GM12878 (cell line): ENCODE results near the gene COL9A3.

Experiments
- ESRRA ChIP-seq: IDR thresholded peaks from 2 replicates; pipeline ENCODE4 v1.6.1; 2012; ENCODE audit warnings: mild to moderate bottlenecking, low read length, improper control_type of control experiment
- FOXM1 ChIP-seq: IDR thresholded peaks from 2 replicates; pipeline ENCODE4 v1.6.1; 2012; ENCODE audit warnings: low read depth, mild to moderate bottlenecking, inconsistent platforms, low read length, moderate library complexity
- SMC3 ChIP-seq: IDR thresholded peaks from 2 replicates; pipeline ENCODE4 v1.6.1; 2011; ENCODE audit warnings: low read length, improper control_type of control experiment, borderline replicate concordance
- SREBF2 ChIP-seq: IDR thresholded peaks from 2 replicates; pipeline ENCODE4 v1.6.1; 2012; ENCODE audit warnings: mild to moderate bottlenecking, low read length
- TBL1XR1 ChIP-seq: IDR thresholded peaks from 2 replicates; pipeline ENCODE4 v1.6.1; 2012; ENCODE audit warnings: low read depth, low read length, improper control_type of control experiment
- TF ChIP-seq, protein P1 (sequence below), 3 experiments: IDR thresholded peaks in 2 of 3; conservative IDR thresholded peaks in 1 of 3; 2 replicates each; pipeline ENCODE4 v1.5.1; 2011; ENCODE audit warnings: low read depth in 3 of 3, low read length in 3 of 3, mild to moderate bottlenecking in 3 of 3, control low read depth in 2 of 3, moderate library complexity in 2 of 3, inconsistent platforms in 1 of 3, mixed read lengths in 1 of 3; ENCODE audit not compliant: control insufficient read depth in 2 of 3, insufficient read depth in 1 of 3; ENCODE audit errors: extremely low read depth in 1 of 3
- TF ChIP-seq, protein P2 (sequence below): fragments of 450-650 bp; formaldehyde crosslinking; IDR thresholded peaks from 2 replicates; pipeline ENCODE4 v1.4.0; 2020; ENCODE audit warnings: mild to moderate bottlenecking, moderate library complexity
- TF ChIP-seq, protein P3 (sequence below): IDR thresholded peaks from 2 replicates; pipeline ENCODE4 v1.6.1; 2012; ENCODE audit warnings: low read depth, low read length, improper control_type of control experiment
- TF ChIP-seq, protein P4 (sequence below): IDR thresholded peaks from 2 replicates; pipeline ENCODE4 v1.6.1; 2012; ENCODE audit warnings: improper control_type of control experiment, low read depth, low read length; ENCODE audit not compliant: insufficient replicate concordance
- TF ChIP-seq, protein P5 (sequence below): IDR thresholded peaks from 2 replicates; pipeline ENCODE4 v1.6.1; 2012; ENCODE audit warnings: low read depth, low read length, improper control_type of control experiment
- TF ChIP-seq, protein P6 (sequence below): fragments of 450-650 bp; IDR thresholded peaks from 2 replicates; pipeline ENCODE4 v1.6.1; 2016; ENCODE audit warnings: mild to moderate bottlenecking

DNA sequence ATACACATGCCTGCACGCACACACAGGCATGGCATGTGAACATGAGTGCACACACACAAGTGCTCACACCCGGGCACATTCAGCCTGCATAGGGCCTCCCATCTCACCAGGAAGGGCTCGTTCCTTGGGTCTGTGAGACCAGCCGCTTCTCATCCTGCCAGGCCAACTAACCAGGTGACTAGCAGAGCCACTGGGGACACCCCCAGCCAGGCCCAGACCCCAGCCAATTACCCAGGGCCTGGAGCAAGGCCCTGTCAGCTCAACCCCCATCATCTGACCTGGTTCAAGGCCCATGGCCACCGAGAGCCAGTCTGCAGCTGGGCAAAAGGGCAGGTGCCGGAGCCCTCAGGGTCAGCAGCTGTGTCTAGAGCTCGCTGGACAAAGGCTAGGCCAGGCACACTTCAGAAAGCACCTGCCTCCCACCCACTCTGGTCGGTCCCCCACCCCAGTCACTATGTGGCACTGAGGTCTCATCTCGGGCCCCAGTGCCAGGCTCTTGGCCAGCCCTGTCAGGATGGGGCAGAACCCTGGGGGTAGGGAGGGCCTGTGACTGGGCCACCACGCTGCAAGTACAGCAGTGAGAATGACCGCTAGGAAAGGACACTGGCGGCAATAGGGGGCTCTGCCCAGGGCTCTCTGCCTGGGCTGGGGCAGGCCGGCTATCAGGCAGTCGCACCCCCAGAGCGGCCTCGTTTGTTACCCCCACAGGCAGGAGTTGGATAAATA lies 47.3 kb upstream of the COL9A3 start:
- TF ChIP-seq, protein P1, sequence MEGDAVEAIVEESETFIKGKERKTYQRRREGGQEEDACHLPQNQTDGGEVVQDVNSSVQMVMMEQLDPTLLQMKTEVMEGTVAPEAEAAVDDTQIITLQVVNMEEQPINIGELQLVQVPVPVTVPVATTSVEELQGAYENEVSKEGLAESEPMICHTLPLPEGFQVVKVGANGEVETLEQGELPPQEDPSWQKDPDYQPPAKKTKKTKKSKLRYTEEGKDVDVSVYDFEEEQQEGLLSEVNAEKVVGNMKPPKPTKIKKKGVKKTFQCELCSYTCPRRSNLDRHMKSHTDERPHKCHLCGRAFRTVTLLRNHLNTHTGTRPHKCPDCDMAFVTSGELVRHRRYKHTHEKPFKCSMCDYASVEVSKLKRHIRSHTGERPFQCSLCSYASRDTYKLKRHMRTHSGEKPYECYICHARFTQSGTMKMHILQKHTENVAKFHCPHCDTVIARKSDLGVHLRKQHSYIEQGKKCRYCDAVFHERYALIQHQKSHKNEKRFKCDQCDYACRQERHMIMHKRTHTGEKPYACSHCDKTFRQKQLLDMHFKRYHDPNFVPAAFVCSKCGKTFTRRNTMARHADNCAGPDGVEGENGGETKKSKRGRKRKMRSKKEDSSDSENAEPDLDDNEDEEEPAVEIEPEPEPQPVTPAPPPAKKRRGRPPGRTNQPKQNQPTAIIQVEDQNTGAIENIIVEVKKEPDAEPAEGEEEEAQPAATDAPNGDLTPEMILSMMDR (IDR thresholded peaks at IDR 0.05 in 2 of 3, conservative IDR thresholded peaks at IDR 0.05 in 1 of 3; ENCODE audit: control insufficient read depth in 2 of 3, extremely low read depth in 1 of 3, insufficient read depth in 1 of 3, low read depth in 3 of 3, low read length in 3 of 3) = no peak
- TF ChIP-seq TBL1XR1 = no peak
- no peak for TF ChIP-seq FOXM1
- TF ChIP-seq, protein P2, sequence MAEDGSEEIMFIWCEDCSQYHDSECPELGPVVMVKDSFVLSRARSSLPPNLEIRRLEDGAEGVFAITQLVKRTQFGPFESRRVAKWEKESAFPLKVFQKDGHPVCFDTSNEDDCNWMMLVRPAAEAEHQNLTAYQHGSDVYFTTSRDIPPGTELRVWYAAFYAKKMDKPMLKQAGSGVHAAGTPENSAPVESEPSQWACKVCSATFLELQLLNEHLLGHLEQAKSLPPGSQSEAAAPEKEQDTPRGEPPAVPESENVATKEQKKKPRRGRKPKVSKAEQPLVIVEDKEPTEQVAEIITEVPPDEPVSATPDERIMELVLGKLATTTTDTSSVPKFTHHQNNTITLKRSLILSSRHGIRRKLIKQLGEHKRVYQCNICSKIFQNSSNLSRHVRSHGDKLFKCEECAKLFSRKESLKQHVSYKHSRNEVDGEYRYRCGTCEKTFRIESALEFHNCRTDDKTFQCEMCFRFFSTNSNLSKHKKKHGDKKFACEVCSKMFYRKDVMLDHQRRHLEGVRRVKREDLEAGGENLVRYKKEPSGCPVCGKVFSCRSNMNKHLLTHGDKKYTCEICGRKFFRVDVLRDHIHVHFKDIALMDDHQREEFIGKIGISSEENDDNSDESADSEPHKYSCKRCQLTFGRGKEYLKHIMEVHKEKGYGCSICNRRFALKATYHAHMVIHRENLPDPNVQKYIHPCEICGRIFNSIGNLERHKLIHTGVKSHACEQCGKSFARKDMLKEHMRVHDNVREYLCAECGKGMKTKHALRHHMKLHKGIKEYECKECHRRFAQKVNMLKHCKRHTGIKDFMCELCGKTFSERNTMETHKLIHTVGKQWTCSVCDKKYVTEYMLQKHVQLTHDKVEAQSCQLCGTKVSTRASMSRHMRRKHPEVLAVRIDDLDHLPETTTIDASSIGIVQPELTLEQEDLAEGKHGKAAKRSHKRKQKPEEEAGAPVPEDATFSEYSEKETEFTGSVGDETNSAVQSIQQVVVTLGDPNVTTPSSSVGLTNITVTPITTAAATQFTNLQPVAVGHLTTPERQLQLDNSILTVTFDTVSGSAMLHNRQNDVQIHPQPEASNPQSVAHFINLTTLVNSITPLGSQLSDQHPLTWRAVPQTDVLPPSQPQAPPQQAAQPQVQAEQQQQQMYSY (CRISPR knock-in tag) = no peak
- no peak for TF ChIP-seq SREBF2
- TF ChIP-seq, protein P3, sequence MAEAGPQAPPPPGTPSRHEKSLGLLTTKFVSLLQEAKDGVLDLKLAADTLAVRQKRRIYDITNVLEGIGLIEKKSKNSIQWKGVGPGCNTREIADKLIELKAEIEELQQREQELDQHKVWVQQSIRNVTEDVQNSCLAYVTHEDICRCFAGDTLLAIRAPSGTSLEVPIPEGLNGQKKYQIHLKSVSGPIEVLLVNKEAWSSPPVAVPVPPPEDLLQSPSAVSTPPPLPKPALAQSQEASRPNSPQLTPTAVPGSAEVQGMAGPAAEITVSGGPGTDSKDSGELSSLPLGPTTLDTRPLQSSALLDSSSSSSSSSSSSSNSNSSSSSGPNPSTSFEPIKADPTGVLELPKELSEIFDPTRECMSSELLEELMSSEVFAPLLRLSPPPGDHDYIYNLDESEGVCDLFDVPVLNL = no peak
- TF ChIP-seq, protein P4, sequence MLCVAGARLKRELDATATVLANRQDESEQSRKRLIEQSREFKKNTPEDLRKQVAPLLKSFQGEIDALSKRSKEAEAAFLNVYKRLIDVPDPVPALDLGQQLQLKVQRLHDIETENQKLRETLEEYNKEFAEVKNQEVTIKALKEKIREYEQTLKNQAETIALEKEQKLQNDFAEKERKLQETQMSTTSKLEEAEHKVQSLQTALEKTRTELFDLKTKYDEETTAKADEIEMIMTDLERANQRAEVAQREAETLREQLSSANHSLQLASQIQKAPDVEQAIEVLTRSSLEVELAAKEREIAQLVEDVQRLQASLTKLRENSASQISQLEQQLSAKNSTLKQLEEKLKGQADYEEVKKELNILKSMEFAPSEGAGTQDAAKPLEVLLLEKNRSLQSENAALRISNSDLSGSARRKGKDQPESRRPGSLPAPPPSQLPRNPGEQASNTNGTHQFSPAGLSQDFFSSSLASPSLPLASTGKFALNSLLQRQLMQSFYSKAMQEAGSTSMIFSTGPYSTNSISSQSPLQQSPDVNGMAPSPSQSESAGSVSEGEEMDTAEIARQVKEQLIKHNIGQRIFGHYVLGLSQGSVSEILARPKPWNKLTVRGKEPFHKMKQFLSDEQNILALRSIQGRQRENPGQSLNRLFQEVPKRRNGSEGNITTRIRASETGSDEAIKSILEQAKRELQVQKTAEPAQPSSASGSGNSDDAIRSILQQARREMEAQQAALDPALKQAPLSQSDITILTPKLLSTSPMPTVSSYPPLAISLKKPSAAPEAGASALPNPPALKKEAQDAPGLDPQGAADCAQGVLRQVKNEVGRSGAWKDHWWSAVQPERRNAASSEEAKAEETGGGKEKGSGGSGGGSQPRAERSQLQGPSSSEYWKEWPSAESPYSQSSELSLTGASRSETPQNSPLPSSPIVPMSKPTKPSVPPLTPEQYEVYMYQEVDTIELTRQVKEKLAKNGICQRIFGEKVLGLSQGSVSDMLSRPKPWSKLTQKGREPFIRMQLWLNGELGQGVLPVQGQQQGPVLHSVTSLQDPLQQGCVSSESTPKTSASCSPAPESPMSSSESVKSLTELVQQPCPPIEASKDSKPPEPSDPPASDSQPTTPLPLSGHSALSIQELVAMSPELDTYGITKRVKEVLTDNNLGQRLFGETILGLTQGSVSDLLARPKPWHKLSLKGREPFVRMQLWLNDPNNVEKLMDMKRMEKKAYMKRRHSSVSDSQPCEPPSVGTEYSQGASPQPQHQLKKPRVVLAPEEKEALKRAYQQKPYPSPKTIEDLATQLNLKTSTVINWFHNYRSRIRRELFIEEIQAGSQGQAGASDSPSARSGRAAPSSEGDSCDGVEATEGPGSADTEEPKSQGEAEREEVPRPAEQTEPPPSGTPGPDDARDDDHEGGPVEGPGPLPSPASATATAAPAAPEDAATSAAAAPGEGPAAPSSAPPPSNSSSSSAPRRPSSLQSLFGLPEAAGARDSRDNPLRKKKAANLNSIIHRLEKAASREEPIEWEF = no peak
- TF ChIP-seq, protein P5, sequence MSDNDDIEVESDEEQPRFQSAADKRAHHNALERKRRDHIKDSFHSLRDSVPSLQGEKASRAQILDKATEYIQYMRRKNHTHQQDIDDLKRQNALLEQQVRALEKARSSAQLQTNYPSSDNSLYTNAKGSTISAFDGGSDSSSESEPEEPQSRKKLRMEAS = no peak
- TF ChIP-seq SMC3 = no peak
- TF ChIP-seq, protein P6, sequence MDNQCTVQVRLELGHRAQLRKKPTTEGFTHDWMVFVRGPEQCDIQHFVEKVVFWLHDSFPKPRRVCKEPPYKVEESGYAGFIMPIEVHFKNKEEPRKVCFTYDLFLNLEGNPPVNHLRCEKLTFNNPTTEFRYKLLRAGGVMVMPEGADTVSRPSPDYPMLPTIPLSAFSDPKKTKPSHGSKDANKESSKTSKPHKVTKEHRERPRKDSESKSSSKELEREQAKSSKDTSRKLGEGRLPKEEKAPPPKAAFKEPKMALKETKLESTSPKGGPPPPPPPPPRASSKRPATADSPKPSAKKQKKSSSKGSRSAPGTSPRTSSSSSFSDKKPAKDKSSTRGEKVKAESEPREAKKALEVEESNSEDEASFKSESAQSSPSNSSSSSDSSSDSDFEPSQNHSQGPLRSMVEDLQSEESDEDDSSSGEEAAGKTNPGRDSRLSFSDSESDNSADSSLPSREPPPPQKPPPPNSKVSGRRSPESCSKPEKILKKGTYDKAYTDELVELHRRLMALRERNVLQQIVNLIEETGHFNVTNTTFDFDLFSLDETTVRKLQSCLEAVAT = no peak
- TF ChIP-seq ESRRA = no peak
